Astrocyte (in vitro differentiated cells and primary cell): ENCODE measurements around the gene TATDN2.
A peak's percentile ranks its signal among the peaks of the same experiment; 100 is the strongest.

Source experiments
- CTCF ChIP-seq: IDR thresholded peaks from 2 replicates; pipeline ENCODE4 v1.5.1; 2011; ENCODE audit warnings: low read depth, mild to moderate bottlenecking, inconsistent platforms, low read length, moderate library complexity; ENCODE audit not compliant: insufficient read depth
- EZH2 ChIP-seq: IDR thresholded peaks from 2 replicates; pipeline ENCODE4 v1.6.1; 2012; ENCODE audit warnings: mild to moderate bottlenecking, low read length, inconsistent platforms; ENCODE audit not compliant: insufficient read depth

DNA sequence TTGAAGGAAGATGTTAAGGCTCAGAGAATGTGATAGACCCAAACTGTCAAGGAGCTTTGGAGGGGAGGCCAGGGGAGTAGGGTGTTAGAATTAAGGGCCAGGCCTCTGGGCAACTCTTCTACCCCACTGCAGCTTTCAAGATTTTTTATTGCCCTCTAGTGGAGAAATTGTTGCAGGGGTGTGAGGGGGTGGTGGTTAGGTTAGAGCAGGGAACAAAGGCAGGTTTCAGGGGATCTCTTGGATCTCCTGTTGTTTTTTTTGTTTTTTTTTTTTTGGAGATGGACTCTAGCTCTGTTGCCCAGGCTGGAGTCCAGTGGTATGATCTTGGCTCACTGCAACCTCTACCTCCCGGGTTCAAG is 74.1 kb downstream of the TATDN2 start:
- TF ChIP-seq CTCF (peak; percentile 15), EZH2 (no peak)
